ENCODE measurements around the gene PDE9A. TPM values are rescaled to one million over a fixed set of nuclear protein-coding genes. Genes with fewer than 3 reads are reported as not detected.
"Not testable (repeated sequence)": the region's sequence is repeated elsewhere in the genome, so short reads cannot be mapped to it uniquely, and the experiment has no call there.

Gene PDE9A
- total RNA-seq, 5 donors from 2014 or later (not counting 1 experiment from before 2014, with no cell fraction given), result 11.5 to 18.3 (median 16.1) TPM

DNA sequence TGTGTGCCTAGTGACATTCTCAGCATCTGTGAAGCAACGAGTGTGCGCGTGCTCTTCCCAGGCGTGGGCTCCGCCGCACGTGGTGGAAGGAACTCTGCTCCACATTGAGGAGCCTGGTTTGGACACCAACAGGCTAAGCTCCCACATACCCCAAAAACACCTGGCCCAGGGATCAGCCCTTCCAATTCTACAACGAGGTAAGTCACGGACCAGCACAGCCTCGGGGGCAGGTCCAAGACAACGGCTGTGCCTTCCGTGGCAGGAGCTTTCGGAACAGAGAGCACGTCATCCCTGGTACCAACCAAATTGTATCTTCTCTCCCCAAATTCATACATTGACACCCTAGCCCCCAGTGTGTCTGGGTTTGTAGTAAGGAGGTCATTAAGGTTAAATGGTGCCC is 27.2 kb upstream of the PDE9A start:
- POLR2A ChIA-PET, result no interaction called here
- no peaks in the 10 kb centered on the region for H3K36me3 Mint-ChIP-seq
- H3K27me3 Mint-ChIP-seq, result no peaks in the 10 kb centered on the region
- DNase-seq, result no peak
- peaks cover 0 to 2% (median 2%) of the 10 kb centered on the region in 3 donors for H3K4me1 Mint-ChIP-seq
- Histone ChIP-seq H3K27ac (ENCODE audit: low read length) (no peak overlapping the region), H3K4me3 (ENCODE audit: control insufficient read depth in 1 of 2, extremely low read depth in 1 of 2, low read length in 1 of 2) (no peak overlapping the region), H3K4me1 (ENCODE audit: control insufficient read depth in 1 of 2, extremely low read depth in 1 of 2, insufficient read depth in 2 of 2, low read length in 2 of 2) (peaks cover 0 to 11% of the 10 kb centered on the region in 2 experiments), H3K36me3 (ENCODE audit: control insufficient read depth in 2 of 2, extremely low read depth in 1 of 2, insufficient read depth in 1 of 2, low read length in 1 of 2) (no peaks in the 10 kb centered on the region), H3K9me3 (no peaks in the 10 kb centered on the region), H3K27me3 (replicated peaks in 1 of 2; ENCODE audit: control insufficient read depth in 2 of 2, extremely low read depth in 1 of 2, insufficient read depth in 2 of 2, low read length in 1 of 2) (peaks cover 0 to 10% of the 10 kb centered on the region in 2 experiments)
- H3K27ac Mint-ChIP-seq, result no peak overlapping the region
- CTCF ChIA-PET, result no interaction called here
- H3K4me3 Mint-ChIP-seq, result no peak overlapping the region
- no peaks in the 10 kb centered on the region for H3K9me3 Mint-ChIP-seq
- no peak for ATAC-seq (replicated peaks in 1 of 4)
- no CpG with 5 or more reads among the region's 14 CpGs for WGBS (ENCODE audit: insufficient coverage)

DNA sequence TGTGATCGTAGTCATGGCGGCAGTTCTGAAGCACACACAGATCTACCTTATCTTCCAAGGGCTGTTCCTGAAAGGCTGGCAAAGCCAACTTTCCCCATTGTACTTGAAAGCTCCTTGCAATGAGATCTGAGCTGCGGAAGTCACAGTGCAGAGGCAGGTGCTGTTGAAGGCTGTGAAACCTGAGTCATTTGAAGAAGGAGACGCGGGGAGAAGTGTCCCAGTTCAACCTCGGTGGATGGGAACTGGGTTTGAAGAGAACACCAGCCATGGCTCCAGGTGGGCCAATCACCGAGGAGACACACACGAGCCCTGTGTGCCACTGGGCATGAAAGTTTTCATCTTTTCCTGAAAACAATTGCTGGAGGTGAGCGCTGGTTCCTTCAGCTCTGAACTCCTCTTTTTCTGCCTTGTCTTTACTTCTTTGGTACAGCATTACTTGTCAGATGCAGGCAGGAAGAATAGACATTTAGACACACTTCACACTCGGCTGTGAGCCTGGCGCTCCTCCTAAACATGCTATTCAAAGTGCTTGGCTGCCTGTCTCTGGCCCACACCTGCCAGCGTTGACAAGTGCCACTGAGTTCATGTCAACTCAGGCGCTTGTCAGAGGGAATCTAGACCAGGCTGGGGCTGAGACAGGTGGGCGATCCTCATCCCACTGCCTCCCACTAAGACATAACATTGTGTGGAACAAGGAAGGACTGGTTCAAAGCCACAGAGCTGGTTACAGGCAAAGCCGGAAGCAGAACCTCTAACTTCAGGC is 25.7 kb upstream of the PDE9A start:
- Histone ChIP-seq H3K27ac (ENCODE audit: low read length) (no peak overlapping the region), H3K9me3 (no peaks in the 10 kb centered on the region), H3K27me3 (replicated peaks in 1 of 2; ENCODE audit: control insufficient read depth in 2 of 2, extremely low read depth in 1 of 2, insufficient read depth in 2 of 2, low read length in 1 of 2) (peaks cover 0 to 16% of the 10 kb centered on the region in 2 experiments), H3K4me3 (ENCODE audit: control insufficient read depth in 1 of 2, extremely low read depth in 1 of 2, low read length in 1 of 2) (no peak overlapping the region), H3K36me3 (ENCODE audit: control insufficient read depth in 2 of 2, extremely low read depth in 1 of 2, insufficient read depth in 1 of 2, low read length in 1 of 2) (no peaks in the 10 kb centered on the region), H3K4me1 (ENCODE audit: control insufficient read depth in 1 of 2, extremely low read depth in 1 of 2, insufficient read depth in 2 of 2, low read length in 2 of 2) (peaks cover 2 to 17% of the 10 kb centered on the region in 2 experiments)
- Mint-ChIP-seq H3K9me3 (no peaks in the 10 kb centered on the region), H3K4me1 (peaks cover 0 to 7% (median 2%) of the 10 kb centered on the region in 3 donors), H3K27ac (no peak overlapping the region), H3K27me3 (no peaks in the 10 kb centered on the region), H3K4me3 (no peak overlapping the region), H3K36me3 (no peaks in the 10 kb centered on the region)
- POLR2A ChIA-PET, result no interaction called here
- no peak for DNase-seq
- 57% methylated on average over 14 of the region's 15 CpGs for WGBS (ENCODE audit: insufficient coverage)
- no peak for ATAC-seq (replicated peaks in 1 of 4)
- CTCF ChIA-PET, result no interaction called here

GRCh38 chr21:42628466-42629061 is 24.9 kb upstream of the PDE9A start:
- H3K36me3 ChIP-seq (ENCODE audit: control insufficient read depth in 2 of 2, extremely low read depth in 1 of 2, insufficient read depth in 1 of 2, low read length in 1 of 2); H3K36me3 Mint-ChIP-seq; H3K9me3 Mint-ChIP-seq; H3K27me3 Mint-ChIP-seq; DNase-seq; H3K27ac Mint-ChIP-seq; H3K4me1 Mint-ChIP-seq; ATAC-seq (replicated peaks in 1 of 4); H3K27ac ChIP-seq (ENCODE audit: low read length); POLR2A ChIA-PET; H3K4me3 Mint-ChIP-seq; CTCF ChIA-PET; H3K9me3 ChIP-seq; H3K4me3 ChIP-seq (ENCODE audit: control insufficient read depth in 1 of 2, extremely low read depth in 1 of 2, low read length in 1 of 2): not testable (repeated sequence)
- WGBS (ENCODE audit: insufficient coverage), result 100% methylated on average over 2 of the region's 2 CpGs
- peaks cover 2 to 17% of the 10 kb centered on the region in 2 experiments for H3K4me1 ChIP-seq (ENCODE audit: control insufficient read depth in 1 of 2, extremely low read depth in 1 of 2, insufficient read depth in 2 of 2, low read length in 2 of 2)
- peaks cover 0 to 21% of the 10 kb centered on the region in 2 experiments for H3K27me3 ChIP-seq (replicated peaks in 1 of 2; ENCODE audit: control insufficient read depth in 2 of 2, extremely low read depth in 1 of 2, insufficient read depth in 2 of 2, low read length in 1 of 2)

DNA sequence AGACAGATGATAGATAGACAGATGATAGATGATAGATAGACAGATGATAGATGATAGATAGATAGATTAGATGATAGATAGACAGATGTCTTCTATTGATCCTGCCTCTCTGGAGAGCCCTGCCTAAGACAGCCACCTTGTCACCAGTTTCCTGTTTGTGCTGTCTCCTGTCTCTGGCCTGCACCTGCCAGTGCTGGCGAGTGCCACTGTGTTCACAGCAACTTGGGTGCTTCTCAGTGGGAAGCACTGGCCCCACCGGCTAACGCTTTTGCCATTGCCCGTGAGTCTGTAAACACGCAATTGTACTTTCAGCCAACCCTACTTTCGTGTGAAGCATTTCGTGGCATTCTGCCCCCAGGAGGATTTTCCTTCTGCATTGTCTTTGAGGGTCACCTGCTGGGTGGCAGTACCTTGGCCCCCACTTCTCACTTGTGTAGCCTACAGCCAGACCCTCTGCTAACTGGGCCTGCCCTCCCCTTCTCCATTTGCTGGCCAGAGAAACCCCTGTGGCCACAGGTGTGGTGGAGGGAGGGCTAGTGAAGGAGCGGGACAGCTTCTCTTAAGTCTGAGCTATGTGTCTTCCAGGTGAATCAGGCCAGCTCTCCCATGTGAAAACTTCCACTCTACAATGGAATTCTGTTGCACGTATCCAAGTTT is 23.4 kb upstream of the PDE9A start:
- Histone ChIP-seq H3K4me1 (ENCODE audit: control insufficient read depth in 1 of 2, extremely low read depth in 1 of 2, insufficient read depth in 2 of 2, low read length in 2 of 2) (peaks cover 2 to 17% of the 10 kb centered on the region in 2 experiments), H3K4me3 (ENCODE audit: control insufficient read depth in 1 of 2, extremely low read depth in 1 of 2, low read length in 1 of 2) (no peak overlapping the region), H3K27ac (ENCODE audit: low read length) (no peak overlapping the region), H3K36me3 (ENCODE audit: control insufficient read depth in 2 of 2, extremely low read depth in 1 of 2, insufficient read depth in 1 of 2, low read length in 1 of 2) (no peaks in the 10 kb centered on the region), H3K27me3 (replicated peaks in 1 of 2; ENCODE audit: control insufficient read depth in 2 of 2, extremely low read depth in 1 of 2, insufficient read depth in 2 of 2, low read length in 1 of 2) (peaks cover 0 to 25% of the 10 kb centered on the region in 2 experiments), H3K9me3 (no peaks in the 10 kb centered on the region)
- Mint-ChIP-seq H3K9me3 (no peaks in the 10 kb centered on the region), H3K4me3 (no peak overlapping the region), H3K36me3 (no peaks in the 10 kb centered on the region), H3K27ac (no peak overlapping the region), H3K27me3 (no peaks in the 10 kb centered on the region), H3K4me1 (peaks cover 0 to 7% (median 2%) of the 10 kb centered on the region in 3 donors)
- ChIA-PET POLR2A (no interaction called here), CTCF (no interaction called here)
- ATAC-seq (replicated peaks in 1 of 4) (peak in 2 of 4 experiments; percentile 49 to 53), DNase-seq (no peak)
- 76% methylated on average over 6 of the region's 9 CpGs for WGBS (ENCODE audit: insufficient coverage)

DNA sequence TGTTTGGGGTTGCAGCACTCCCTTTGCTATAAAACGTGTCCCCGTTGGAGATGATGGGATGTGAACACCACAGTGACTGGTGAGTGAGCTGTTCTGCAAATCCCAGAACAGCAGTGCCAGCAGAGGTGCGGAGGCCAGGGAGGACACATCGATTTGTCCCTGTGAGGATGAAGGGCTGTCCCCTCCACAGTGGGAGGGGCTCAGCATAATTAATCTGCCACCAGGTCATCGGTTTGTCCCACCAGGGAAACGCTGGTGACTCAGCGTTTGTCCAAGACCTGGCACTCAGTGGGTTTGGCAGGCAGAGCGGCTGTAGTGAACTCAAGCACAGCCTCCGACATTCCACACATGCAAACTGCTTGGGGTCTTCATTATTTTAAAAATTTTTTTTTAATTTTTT is 22.8 kb upstream of the PDE9A start:
- no peaks in the 10 kb centered on the region for H3K36me3 ChIP-seq (ENCODE audit: control insufficient read depth in 2 of 2, extremely low read depth in 1 of 2, insufficient read depth in 1 of 2, low read length in 1 of 2)
- 71% methylated on average over 5 of the region's 9 CpGs for WGBS (ENCODE audit: insufficient coverage)
- POLR2A ChIA-PET, result no interaction called here

GRCh38 chr21:42631142-42631541 is 22.3 kb upstream of the PDE9A start:
- Histone ChIP-seq H3K4me1 (ENCODE audit: control insufficient read depth in 1 of 2, extremely low read depth in 1 of 2, insufficient read depth in 2 of 2, low read length in 2 of 2) (peaks cover 2 to 17% of the 10 kb centered on the region in 2 experiments), H3K4me3 (ENCODE audit: control insufficient read depth in 1 of 2, extremely low read depth in 1 of 2, low read length in 1 of 2) (no peak overlapping the region), H3K36me3 (ENCODE audit: control insufficient read depth in 2 of 2, extremely low read depth in 1 of 2, insufficient read depth in 1 of 2, low read length in 1 of 2) (no peaks in the 10 kb centered on the region), H3K27ac (ENCODE audit: low read length) (no peak overlapping the region), H3K27me3 (replicated peaks in 1 of 2; ENCODE audit: control insufficient read depth in 2 of 2, extremely low read depth in 1 of 2, insufficient read depth in 2 of 2, low read length in 1 of 2) (peaks cover 0 to 22% of the 10 kb centered on the region in 2 experiments), H3K9me3 (no peaks in the 10 kb centered on the region)
- ChIA-PET CTCF (no interaction called here), POLR2A (no interaction called here)
- DNase-seq (peak in 7 of 35 experiments; percentile 11 to 46 (median 18)), ATAC-seq (replicated peaks in 1 of 4) (peak; percentile 27 to 95 (median 52))
- no peaks in the 10 kb centered on the region for H3K27me3 Mint-ChIP-seq
- H3K4me3 Mint-ChIP-seq, result no peak overlapping the region
- no peak overlapping the region for H3K27ac Mint-ChIP-seq
- no peaks in the 10 kb centered on the region for H3K9me3 Mint-ChIP-seq
- no peaks in the 10 kb centered on the region for H3K36me3 Mint-ChIP-seq
- WGBS (ENCODE audit: insufficient coverage), result 14% methylated on average over 1 of the region's 5 CpGs
- peaks cover 0 to 7% (median 2%) of the 10 kb centered on the region in 3 donors for H3K4me1 Mint-ChIP-seq

More for the DNA sequence above, 22.8 kb upstream of the PDE9A start:
- Mint-ChIP-seq H3K9me3 (no peaks in the 10 kb centered on the region), H3K27ac (no peak overlapping the region), H3K36me3 (no peaks in the 10 kb centered on the region), H3K4me3 (no peak overlapping the region), H3K4me1 (peaks cover 0 to 7% (median 2%) of the 10 kb centered on the region in 3 donors), H3K27me3 (no peaks in the 10 kb centered on the region)
- Histone ChIP-seq H3K9me3 (no peaks in the 10 kb centered on the region), H3K27ac (ENCODE audit: low read length) (no peak overlapping the region), H3K4me1 (ENCODE audit: control insufficient read depth in 1 of 2, extremely low read depth in 1 of 2, insufficient read depth in 2 of 2, low read length in 2 of 2) (peaks cover 2 to 17% of the 10 kb centered on the region in 2 experiments), H3K4me3 (ENCODE audit: control insufficient read depth in 1 of 2, extremely low read depth in 1 of 2, low read length in 1 of 2) (no peak overlapping the region), H3K27me3 (replicated peaks in 1 of 2; ENCODE audit: control insufficient read depth in 2 of 2, extremely low read depth in 1 of 2, insufficient read depth in 2 of 2, low read length in 1 of 2) (peaks cover 0 to 25% of the 10 kb centered on the region in 2 experiments)
- DNase-seq, result no peak
- no peak for ATAC-seq (replicated peaks in 1 of 4)
- CTCF ChIA-PET, result no interaction called here

Data from T-cell (primary cell).